ENCODE measurements around the gene LURAP1L. TPM values are rescaled to one million over a fixed set of nuclear protein-coding genes. Genes with fewer than 3 reads are reported as not detected.

LURAP1L gene
- 30.3 TPM for polyA plus RNA-seq (2012; ENCODE audit: insufficient read depth, insufficient read length, low read depth)

- Histone ChIP-seq H3K27me3 (no peaks in the 10 kb centered on the region), H3K36me3 (no peaks in the 10 kb centered on the region), H3K9me3 (no peaks in the 10 kb centered on the region), H3K4me1 (peaks cover 7% of the 10 kb centered on the region), H3K4me3 (ENCODE audit: low read depth, low read length) (peak within 1 kb of the TSS; percentile 91)
- DNase-seq, result peak; percentile 43
- no peak for TF ChIP-seq CTCF (IDR thresholded peaks at IDR 0.05; ENCODE audit: low read depth, low read length)
These were observed at the start of gene LURAP1L for GRCh38 chr9:12774861-12775678. TSS of gene LURAP1L (plus strand) at chr9:12775020. CDS start at chr9:12775716, 696 bp downstream.

GRCh38 chr9:12726795-12727194, 48.0 kb upstream of the LURAP1L start:
- DNase-seq, result no peak
- no peak overlapping the region for H3K4me3 ChIP-seq (ENCODE audit: low read depth, low read length)
- H3K4me1 ChIP-seq, result peaks cover 17% of the 10 kb centered on the region
- no peak for TF ChIP-seq CTCF (IDR thresholded peaks at IDR 0.05; ENCODE audit: low read depth, low read length)
- H3K36me3 ChIP-seq, result no peaks in the 10 kb centered on the region
- no peaks in the 10 kb centered on the region for H3K9me3 ChIP-seq
- H3K27me3 ChIP-seq, result no peaks in the 10 kb centered on the region

- Histone ChIP-seq H3K9me3 (no peaks in the 10 kb centered on the region), H3K4me1 (peaks cover 17% of the 10 kb centered on the region), H3K36me3 (no peaks in the 10 kb centered on the region), H3K4me3 (ENCODE audit: low read depth, low read length) (no peak overlapping the region), H3K27me3 (no peaks in the 10 kb centered on the region)
- no peak for TF ChIP-seq CTCF (IDR thresholded peaks at IDR 0.05; ENCODE audit: low read depth, low read length)
- DNase-seq, result no peak
These were observed 44.6 kb upstream of the LURAP1L start for GRCh38 chr9:12730198-12730597.

- H3K36me3 ChIP-seq, result no peaks in the 10 kb centered on the region
- DNase-seq, result no peak
- peaks cover 17% of the 10 kb centered on the region for H3K4me1 ChIP-seq
- H3K27me3 ChIP-seq, result no peaks in the 10 kb centered on the region
- no peak for TF ChIP-seq CTCF (IDR thresholded peaks at IDR 0.05; ENCODE audit: low read depth, low read length)
- no peaks in the 10 kb centered on the region for H3K9me3 ChIP-seq
- no peak overlapping the region for H3K4me3 ChIP-seq (ENCODE audit: low read depth, low read length)
These were observed 43.9 kb upstream of the LURAP1L start for GRCh38 chr9:12730927-12731326.

GRCh38 chr9:12732971-12733370, 41.8 kb upstream of the LURAP1L start:
- no peak for TF ChIP-seq CTCF (IDR thresholded peaks at IDR 0.05; ENCODE audit: low read depth, low read length)
- Histone ChIP-seq H3K4me1 (peaks cover 17% of the 10 kb centered on the region), H3K36me3 (no peaks in the 10 kb centered on the region), H3K9me3 (no peaks in the 10 kb centered on the region), H3K4me3 (ENCODE audit: low read depth, low read length) (no peak overlapping the region), H3K27me3 (no peaks in the 10 kb centered on the region)
- no peak for DNase-seq

- Histone ChIP-seq H3K9me3 (no peaks in the 10 kb centered on the region), H3K27me3 (no peaks in the 10 kb centered on the region), H3K4me1 (peaks cover 3% of the 10 kb centered on the region), H3K4me3 (ENCODE audit: low read depth, low read length) (no peak overlapping the region), H3K36me3 (no peaks in the 10 kb centered on the region)
- no peak for TF ChIP-seq CTCF (IDR thresholded peaks at IDR 0.05; ENCODE audit: low read depth, low read length)
- DNase-seq, result no peak
These were observed 39.2 kb upstream of the LURAP1L start for GRCh38 chr9:12735665-12736064.

All from BE2C (cell line).